ENCODE results near the gene TSPAN31. TPM values are rescaled to one million over a fixed set of nuclear protein-coding genes. Genes with fewer than 3 reads are reported as not detected.

TSPAN31 gene
- total RNA-seq, 1 donor, result 41.6 TPM

GRCh38 chr12:57793920-57794319, 49.1 kb downstream of the TSPAN31 start:
- Histone ChIP-seq H3K27ac (ENCODE audit: low read depth, low read length) (peak overlapping the region; percentile 88), H3K36me3 (ENCODE audit: insufficient read depth, low read length) (peaks cover 52% of the 10 kb centered on the region), H3K4me1 (ENCODE audit: insufficient read depth, low read length) (peaks cover 13% of the 10 kb centered on the region), H4K20me1 (ENCODE audit: insufficient read depth, low read length) (no peaks in the 10 kb centered on the region), H3K4me2 (ENCODE audit: insufficient read depth, low read length) (peak overlapping the region; percentile 62), H3K79me2 (ENCODE audit: insufficient read depth, low read length) (peaks cover 12% of the 10 kb centered on the region), H3K9me3 (ENCODE audit: low read depth, low read length) (no peaks in the 10 kb centered on the region), H2AFZ (ENCODE audit: low read length) (peak overlapping the region; percentile 10), H3K4me3 (ENCODE audit: insufficient read depth, low read length) (no peak overlapping the region), H3K27me3 (ENCODE audit: insufficient read depth, low read length) (no peaks in the 10 kb centered on the region)
- peak; percentile 93 for DNase-seq (ENCODE audit: insufficient read length, low spot score, missing footprints)
- no peak for TF ChIP-seq CTCF (IDR thresholded peaks at IDR 0.05; ENCODE audit: extremely low read depth, low read depth, low read length)

GRCh38 chr12:57795354-57795753, 50.5 kb downstream of the TSPAN31 start:
- no peak for DNase-seq (ENCODE audit: insufficient read length, low spot score, missing footprints)

GRCh38 chr12:57796996-57797395, 52.2 kb downstream of the TSPAN31 start:
- Histone ChIP-seq H3K36me3 (ENCODE audit: insufficient read depth, low read length) (peaks cover 61% of the 10 kb centered on the region), H2AFZ (ENCODE audit: low read length) (no peak overlapping the region), H3K9me3 (ENCODE audit: low read depth, low read length) (no peaks in the 10 kb centered on the region)

More at GRCh38 chr12:57795354-57795753, 50.5 kb downstream of the TSPAN31 start:
- Histone ChIP-seq H4K20me1 (ENCODE audit: insufficient read depth, low read length) (no peaks in the 10 kb centered on the region), H3K36me3 (ENCODE audit: insufficient read depth, low read length) (peaks cover 65% of the 10 kb centered on the region), H3K4me3 (ENCODE audit: insufficient read depth, low read length) (no peak overlapping the region), H3K27ac (ENCODE audit: low read depth, low read length) (peak overlapping the region; percentile 56), H3K4me1 (ENCODE audit: insufficient read depth, low read length) (peaks cover 13% of the 10 kb centered on the region), H3K27me3 (ENCODE audit: insufficient read depth, low read length) (no peaks in the 10 kb centered on the region), H3K9me3 (ENCODE audit: low read depth, low read length) (no peaks in the 10 kb centered on the region), H3K79me2 (ENCODE audit: insufficient read depth, low read length) (peaks cover 12% of the 10 kb centered on the region), H2AFZ (ENCODE audit: low read length) (no peak overlapping the region), H3K4me2 (ENCODE audit: insufficient read depth, low read length) (no peak overlapping the region)
- TF ChIP-seq CTCF (IDR thresholded peaks at IDR 0.05; ENCODE audit: extremely low read depth, low read depth, low read length), result no peak

GRCh38 chr12:57797933-57798332, 53.1 kb downstream of the TSPAN31 start:
- no peaks in the 10 kb centered on the region for H4K20me1 ChIP-seq (ENCODE audit: insufficient read depth, low read length)
- H3K27ac ChIP-seq (ENCODE audit: low read depth, low read length), result no peak overlapping the region
- no peaks in the 10 kb centered on the region for H3K27me3 ChIP-seq (ENCODE audit: insufficient read depth, low read length)
- no peak for TF ChIP-seq CTCF (IDR thresholded peaks at IDR 0.05; ENCODE audit: extremely low read depth, low read depth, low read length)
- no peak overlapping the region for H3K4me3 ChIP-seq (ENCODE audit: insufficient read depth, low read length)
- no peaks in the 10 kb centered on the region for H3K9me3 ChIP-seq (ENCODE audit: low read depth, low read length)
- H3K4me1 ChIP-seq (ENCODE audit: insufficient read depth, low read length), result peaks cover 13% of the 10 kb centered on the region
- no peak for DNase-seq (ENCODE audit: insufficient read length, low spot score, missing footprints)
- no peak overlapping the region for H3K4me2 ChIP-seq (ENCODE audit: insufficient read depth, low read length)
- H2AFZ ChIP-seq (ENCODE audit: low read length), result no peak overlapping the region
- peaks cover 60% of the 10 kb centered on the region for H3K36me3 ChIP-seq (ENCODE audit: insufficient read depth, low read length)
- H3K79me2 ChIP-seq (ENCODE audit: insufficient read depth, low read length), result peaks cover 12% of the 10 kb centered on the region

More at GRCh38 chr12:57796996-57797395, 52.2 kb downstream of the TSPAN31 start:
- no peak overlapping the region for H3K27ac ChIP-seq (ENCODE audit: low read depth, low read length)
- no peak for DNase-seq (ENCODE audit: insufficient read length, low spot score, missing footprints)
- H3K27me3 ChIP-seq (ENCODE audit: insufficient read depth, low read length), result no peaks in the 10 kb centered on the region
- H3K79me2 ChIP-seq (ENCODE audit: insufficient read depth, low read length), result peaks cover 12% of the 10 kb centered on the region
- TF ChIP-seq CTCF (IDR thresholded peaks at IDR 0.05; ENCODE audit: extremely low read depth, low read depth, low read length), result no peak
- peaks cover 13% of the 10 kb centered on the region for H3K4me1 ChIP-seq (ENCODE audit: insufficient read depth, low read length)
- H4K20me1 ChIP-seq (ENCODE audit: insufficient read depth, low read length), result no peaks in the 10 kb centered on the region
- H3K4me3 ChIP-seq (ENCODE audit: insufficient read depth, low read length), result no peak overlapping the region
- H3K4me2 ChIP-seq (ENCODE audit: insufficient read depth, low read length), result no peak overlapping the region

Other genes starting within 250 kb of the TSPAN31 start
- gene DDIT3, start 224.5 kb upstream of the TSPAN31 start, total RNA-seq, result 118 and 136 TPM in 2 replicates
- 5.0 and 5.8 TPM in 2 replicates for gene MBD6, start 222.2 kb upstream of the TSPAN31 start, total RNA-seq
- gene DCTN2, start 197.8 kb upstream of the TSPAN31 start, total RNA-seq, result 123 and 129 TPM in 2 replicates
- 0.29 and 0.36 TPM in 2 replicates for gene KIF5A, start 195.0 kb upstream of the TSPAN31 start, total RNA-seq
- 32.4 and 36.6 TPM in 2 replicates for gene PIP4K2C, start 153.8 kb upstream of the TSPAN31 start, total RNA-seq
- 17.1 and 21.4 TPM in 2 replicates for gene DTX3, start 140.2 kb upstream of the TSPAN31 start, total RNA-seq
- 20.6 and 23.9 TPM in 2 replicates for gene ARHGEF25, start 133.6 kb upstream of the TSPAN31 start, total RNA-seq
- gene B4GALNT1, start 111.8 kb upstream of the TSPAN31 start, total RNA-seq, result 1.1 and 2.9 TPM in 2 replicates
- 152 and 211 TPM in 2 replicates for gene OS9, start 50.9 kb upstream of the TSPAN31 start, total RNA-seq
- gene AGAP2, start 6.3 kb upstream of the TSPAN31 start, total RNA-seq, result 0.29 and 0.72 TPM in 2 replicates
- 275 and 293 TPM in 2 replicates for gene CDK4, start 7.3 kb downstream of the TSPAN31 start, total RNA-seq
- 0.59 and 0.72 TPM in 2 replicates for gene MARCHF9, start 10.1 kb downstream of the TSPAN31 start, total RNA-seq
- 0.29 and 0.36 TPM in 2 replicates for gene CYP27B1, start 22.0 kb downstream of the TSPAN31 start, total RNA-seq
- 2.9 TPM in 2 replicates for gene METTL1, start 27.1 kb downstream of the TSPAN31 start, total RNA-seq
- gene EEF1AKMT3, start 27.6 kb downstream of the TSPAN31 start, total RNA-seq, result 8.3 and 8.8 TPM in 2 replicates
- gene TSFM, start 37.7 kb downstream of the TSPAN31 start, total RNA-seq, result 18.1 and 18.3 TPM in 2 replicates
- 5.4 and 7.1 TPM in 2 replicates for gene AVIL, start 73.7 kb downstream of the TSPAN31 start, total RNA-seq
- gene CTDSP2, start 101.7 kb downstream of the TSPAN31 start, total RNA-seq, result 105 and 116 TPM in 2 replicates
- 5.1 and 6.2 TPM in 2 replicates for gene ATP23, start 196.5 kb downstream of the TSPAN31 start, total RNA-seq